ENCODE measurements around the gene SYN1.

DNA sequence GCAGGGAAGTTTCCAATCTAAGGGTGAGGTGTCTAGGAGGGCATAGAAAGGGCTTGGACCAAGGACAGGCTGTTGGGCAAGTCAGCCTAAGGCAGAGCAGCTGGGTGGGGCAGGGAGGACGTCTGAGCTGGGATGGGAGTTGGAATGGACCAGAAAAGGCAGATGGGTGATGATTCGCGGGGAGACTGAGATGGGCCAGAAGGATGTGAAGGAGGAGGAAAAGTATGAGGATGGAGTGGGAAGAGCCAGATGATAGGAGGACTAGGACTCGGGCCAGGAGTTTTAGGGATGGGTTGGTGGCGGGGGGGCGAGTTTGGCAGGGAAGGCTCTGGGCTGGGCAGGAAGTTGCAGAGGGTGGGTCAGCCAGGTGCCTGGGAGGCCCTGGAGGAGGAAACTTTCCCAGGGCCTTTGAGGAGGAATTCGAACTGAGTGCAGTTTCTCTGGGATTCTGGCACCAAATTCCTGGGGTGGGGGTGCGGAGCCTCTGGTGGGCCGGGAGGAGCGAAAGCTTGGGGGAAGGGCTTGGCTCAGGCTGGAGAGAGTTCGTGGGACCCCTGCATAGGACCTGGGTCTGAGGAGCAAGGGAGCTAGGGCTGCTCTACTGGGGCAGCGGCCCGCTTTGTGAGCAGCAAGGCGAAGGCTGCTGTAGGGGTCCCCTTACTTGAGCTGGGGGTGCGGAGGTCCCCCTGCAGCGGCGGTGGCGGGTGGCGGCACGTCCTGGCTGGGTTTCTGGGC, 46.1 kb downstream of the SYN1 start:
- TF ChIP-seq, protein P1, sequence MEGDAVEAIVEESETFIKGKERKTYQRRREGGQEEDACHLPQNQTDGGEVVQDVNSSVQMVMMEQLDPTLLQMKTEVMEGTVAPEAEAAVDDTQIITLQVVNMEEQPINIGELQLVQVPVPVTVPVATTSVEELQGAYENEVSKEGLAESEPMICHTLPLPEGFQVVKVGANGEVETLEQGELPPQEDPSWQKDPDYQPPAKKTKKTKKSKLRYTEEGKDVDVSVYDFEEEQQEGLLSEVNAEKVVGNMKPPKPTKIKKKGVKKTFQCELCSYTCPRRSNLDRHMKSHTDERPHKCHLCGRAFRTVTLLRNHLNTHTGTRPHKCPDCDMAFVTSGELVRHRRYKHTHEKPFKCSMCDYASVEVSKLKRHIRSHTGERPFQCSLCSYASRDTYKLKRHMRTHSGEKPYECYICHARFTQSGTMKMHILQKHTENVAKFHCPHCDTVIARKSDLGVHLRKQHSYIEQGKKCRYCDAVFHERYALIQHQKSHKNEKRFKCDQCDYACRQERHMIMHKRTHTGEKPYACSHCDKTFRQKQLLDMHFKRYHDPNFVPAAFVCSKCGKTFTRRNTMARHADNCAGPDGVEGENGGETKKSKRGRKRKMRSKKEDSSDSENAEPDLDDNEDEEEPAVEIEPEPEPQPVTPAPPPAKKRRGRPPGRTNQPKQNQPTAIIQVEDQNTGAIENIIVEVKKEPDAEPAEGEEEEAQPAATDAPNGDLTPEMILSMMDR (IDR thresholded peaks at IDR 0.05 in 4 of 5, conservative IDR thresholded peaks at IDR 0.05 in 1 of 5), result no peak
- no peak for TF ChIP-seq POLR2A (IDR thresholded peaks at IDR 0.05)
